B cell (primary cell): ENCODE data around the gene EXT2. TPM values are rescaled to one million over a fixed set of nuclear protein-coding genes. Genes with fewer than 3 reads are reported as not detected.

Source experiments
- ATAC-seq: fragments of 200-7000 bp; cut with Tn5 transposase; one replicate; pipeline ENCODE4 v1.10.0; 2021; ENCODE audit warnings: low read depth, mild to moderate bottlenecking, moderate number of reproducible peaks, moderate library complexity
- CTCF ChIA-PET: fragments of 350-600 bp; sonication (Branson Sonifier 250); formaldehyde crosslinking; loops from one replicate; lab custom pipeline; 2021; ENCODE audit warnings: antibody characterized with exemption, inconsistent platforms; lab: Charles Lee
- POLR2A ChIA-PET: fragments of 350-600 bp; sonication (Branson Sonifier 250); formaldehyde crosslinking; loops from one replicate; lab custom pipeline; 2021; ENCODE audit warnings: antibody characterized with exemption; lab: Charles Lee
- DNase-seq: peaks from one replicate; pipeline ENCODE4 v3.0.0; 2013
- H2AFZ ChIP-seq: 2 replicates; pipeline ENCODE4 v1.6.1; 2012; ENCODE audit warnings: mild to moderate bottlenecking, low read depth, low read length; ENCODE audit not compliant: insufficient read depth, poor library complexity, severe bottlenecking
- H3K27ac ChIP-seq, 2 donors: 1 replicate in 1 of 2; 2 replicates in 1 of 2; pipeline ENCODE4 v1.5.1; 2012 to 2013; ENCODE audit warnings: low read length in 2 of 2, mild to moderate bottlenecking in 2 of 2, moderate library complexity in 1 of 2
- H3K27me3 ChIP-seq, 4 experiments: fragments of 200-600 bp in 1 of 4; sonication (generic) in 1 of 4; replicated peaks in 1 of 4; 1 replicate in 2 of 4; 2 replicates in 2 of 4; pipeline versions ENCODE4 v1.6.1 to v1.7.0; 2013 to 2016; ENCODE audit warnings: low read length in 3 of 4, mild to moderate bottlenecking in 2 of 4, mixed read lengths in 1 of 4, moderate library complexity in 1 of 4; ENCODE audit not compliant: insufficient read depth in 4 of 4, control insufficient read depth in 3 of 4; ENCODE audit errors: control extremely low read depth in 1 of 4
- H3K36me3 ChIP-seq, 2 experiments: replicated peaks in 1 of 2; 1 replicate in 1 of 2; 2 replicates in 1 of 2; pipeline versions ENCODE4 v1.6.1 to v1.7.1; 2013; ENCODE audit warnings: low read length in 1 of 2; ENCODE audit not compliant: insufficient read depth in 2 of 2, control insufficient read depth in 1 of 2; ENCODE audit errors: control extremely low read depth in 1 of 2, extremely low read depth in 1 of 2
- H3K4me1 ChIP-seq, 2 donors: fragments of 200-600 bp in 1 of 2; sonication (generic) in 1 of 2; 1 replicate in 1 of 2; 2 replicates in 1 of 2; pipeline versions ENCODE4 v1.5.1 to v1.6.1; 2013 to 2017; ENCODE audit warnings: low read length in 2 of 2; ENCODE audit not compliant: control insufficient read depth in 2 of 2, insufficient read depth in 2 of 2
- H3K4me2 ChIP-seq: replicated peaks from 2 replicates; pipeline ENCODE3; 2012; ENCODE audit warnings: mild to moderate bottlenecking, low read depth, low read length; ENCODE audit not compliant: poor library complexity, severe bottlenecking
- H3K4me3 ChIP-seq, 5 experiments: fragments of 200-600 bp in 1 of 5; sonication (generic) in 1 of 5; 1 replicate in 3 of 5; 2 replicates in 2 of 5; pipeline versions ENCODE4 v1.5.1 to v1.7.0; 2011 to 2016; ENCODE audit warnings: low read length in 4 of 5, mild to moderate bottlenecking in 4 of 5, low read depth in 2 of 5, control low read depth in 1 of 5, moderate library complexity in 1 of 5; ENCODE audit not compliant: insufficient read depth in 1 of 5; ENCODE audit errors: control extremely low read depth in 1 of 5, extremely low read depth in 1 of 5
- H3K79me2 ChIP-seq: fragments of 200-600 bp; sonication (generic); one replicate; pipeline ENCODE4 v1.6.0; 2016; ENCODE audit warnings: low read length; ENCODE audit not compliant: control insufficient read depth, insufficient read depth
- H3K9ac ChIP-seq: fragments of 200-600 bp; sonication (generic); 2 replicates; pipeline ENCODE4 v1.6.1; 2017; ENCODE audit warnings: mild to moderate bottlenecking, low read length, moderate library complexity
- H3K9me3 ChIP-seq, 3 donors: one replicate each; pipeline versions ENCODE4 v1.6.1 to v1.7.1; 2013; ENCODE audit warnings: low read length in 2 of 3; ENCODE audit not compliant: control insufficient read depth in 2 of 3, insufficient read depth in 1 of 3; ENCODE audit errors: control extremely low read depth in 1 of 3
- H4K20me1 ChIP-seq: 2 replicates; pipeline ENCODE4 v1.6.0; 2012; ENCODE audit warnings: mild to moderate bottlenecking, low read length; ENCODE audit not compliant: insufficient read depth, control insufficient read depth, poor library complexity, severe bottlenecking
- H3K27ac Mint-ChIP-seq: one replicate; pipeline ENCODE4 v1.8.0; 2021; ENCODE audit warnings: mixed read lengths
- H3K27me3 Mint-ChIP-seq: one replicate; pipeline ENCODE4 v1.8.0; 2021; ENCODE audit warnings: mixed read lengths
- H3K4me1 Mint-ChIP-seq: one replicate; pipeline ENCODE4 v1.8.0; 2021; ENCODE audit warnings: mixed read lengths
- H3K4me3 Mint-ChIP-seq: one replicate; pipeline ENCODE4 v1.8.0; 2021; ENCODE audit warnings: mixed read lengths
- H3K9me3 Mint-ChIP-seq: one replicate; pipeline ENCODE4 v1.8.0; 2022; ENCODE audit warnings: mixed read lengths; ENCODE audit not compliant: insufficient read depth
- EZH2 ChIP-seq: IDR thresholded peaks from 2 replicates; pipeline ENCODE4 v1.6.1; 2012; ENCODE audit warnings: borderline replicate concordance, low read depth, mild to moderate bottlenecking, moderate library complexity, low read length; ENCODE audit not compliant: insufficient read depth, poor library complexity, severe bottlenecking
- WGBS: methylation state at CpG from one replicate; pipeline ENCODE4 v1.1.5; 2013; ENCODE audit warnings: missing lambda C conversion rate; ENCODE audit not compliant: insufficient coverage; 5-methylcytosine and 5-hydroxymethylcytosine counted together
- intact Hi-C: fragments of 100-400 bp; cut with micrococcal nuclease; formaldehyde crosslinking; loops from one replicate; pipeline ENCODE4 v1.10.0; 2022
- polyA plus RNA-seq: library from polyadenylated mRNA; depleted of rRNA; stranded (reverse); fragments of >200 nt; gene quantifications from 2 replicates; pipeline ENCODE4 v1.2.3, GENCODE V29; 2012
- total RNA-seq, 2 donors: library from RNA; stranded (reverse); fragments of 120-200 nt in 1 of 2; gene quantifications; 1 replicate in 1 of 2; 2 replicates in 1 of 2; pipeline versions ENCODE4 v1.2.3 to v1.2.4, GENCODE V29; 2013 to 2022
- TF ChIP-seq, protein P1 (sequence below): fragments of 200-600 bp; IDR thresholded peaks from one replicate; pipeline ENCODE4 v1.8.0; 2022; ENCODE audit warnings: antibody characterized with exemption, mild to moderate bottlenecking

Gene EXT2
- total and polyA plus RNA-seq, 2 donors (not counting 1 experiment from before 2014, with no cell fraction given) = 11.0 to 27.8 TPM

DNA sequence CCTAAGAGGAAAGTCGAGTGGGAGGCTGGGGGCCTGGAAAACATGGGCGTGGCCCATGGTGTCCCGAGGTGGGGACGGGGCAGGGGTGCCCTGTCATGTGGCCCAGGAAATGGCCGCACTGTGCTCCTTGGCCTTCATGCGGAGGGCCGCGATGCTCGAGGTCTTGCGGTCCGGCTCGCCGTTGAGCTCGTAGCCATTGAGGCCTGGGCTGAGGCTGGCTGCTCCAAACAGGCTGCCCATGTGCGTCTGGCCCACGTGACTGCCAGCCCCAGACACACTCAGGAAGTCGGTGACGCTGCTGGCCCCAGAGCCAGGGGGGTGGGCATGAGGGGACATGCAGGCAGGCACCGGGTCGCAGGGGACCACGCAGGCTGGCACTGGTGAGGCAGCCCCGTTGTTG is 169.3 kb downstream of the EXT2 start:
- H4K20me1 ChIP-seq = no peaks in the 10 kb centered on the region
- H3K79me2 ChIP-seq = no peaks in the 10 kb centered on the region
- H3K9me3 ChIP-seq = no peaks in the 10 kb centered on the region
- intact Hi-C loops = no loop called here
- no peaks in the 10 kb centered on the region for H3K4me1 Mint-ChIP-seq
- no peak overlapping the region for H2AFZ ChIP-seq
- CTCF ChIA-PET = no interaction called here
- H3K9me3 Mint-ChIP-seq = no peaks in the 10 kb centered on the region
- no peak overlapping the region for H3K9ac ChIP-seq
- no peaks in the 10 kb centered on the region for H3K36me3 ChIP-seq
- H3K27me3 Mint-ChIP-seq = peaks cover 4% of the 10 kb centered on the region
- POLR2A ChIA-PET = no interaction called here
- H3K4me3 ChIP-seq = no peak overlapping the region
- ATAC-seq = no peak
- DNase-seq = no peak
- 90% methylated on average over 17 of the region's 22 CpGs for WGBS
- no peak overlapping the region for H3K4me3 Mint-ChIP-seq
- TF ChIP-seq, protein P1, sequence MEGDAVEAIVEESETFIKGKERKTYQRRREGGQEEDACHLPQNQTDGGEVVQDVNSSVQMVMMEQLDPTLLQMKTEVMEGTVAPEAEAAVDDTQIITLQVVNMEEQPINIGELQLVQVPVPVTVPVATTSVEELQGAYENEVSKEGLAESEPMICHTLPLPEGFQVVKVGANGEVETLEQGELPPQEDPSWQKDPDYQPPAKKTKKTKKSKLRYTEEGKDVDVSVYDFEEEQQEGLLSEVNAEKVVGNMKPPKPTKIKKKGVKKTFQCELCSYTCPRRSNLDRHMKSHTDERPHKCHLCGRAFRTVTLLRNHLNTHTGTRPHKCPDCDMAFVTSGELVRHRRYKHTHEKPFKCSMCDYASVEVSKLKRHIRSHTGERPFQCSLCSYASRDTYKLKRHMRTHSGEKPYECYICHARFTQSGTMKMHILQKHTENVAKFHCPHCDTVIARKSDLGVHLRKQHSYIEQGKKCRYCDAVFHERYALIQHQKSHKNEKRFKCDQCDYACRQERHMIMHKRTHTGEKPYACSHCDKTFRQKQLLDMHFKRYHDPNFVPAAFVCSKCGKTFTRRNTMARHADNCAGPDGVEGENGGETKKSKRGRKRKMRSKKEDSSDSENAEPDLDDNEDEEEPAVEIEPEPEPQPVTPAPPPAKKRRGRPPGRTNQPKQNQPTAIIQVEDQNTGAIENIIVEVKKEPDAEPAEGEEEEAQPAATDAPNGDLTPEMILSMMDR = no peak
- no peak for TF ChIP-seq EZH2
- no peaks in the 10 kb centered on the region for H3K27me3 ChIP-seq
- H3K4me1 ChIP-seq = no peaks in the 10 kb centered on the region
- H3K27ac ChIP-seq = no peak overlapping the region
- H3K4me2 ChIP-seq = no peak overlapping the region
- H3K27ac Mint-ChIP-seq = no peak overlapping the region

DNA sequence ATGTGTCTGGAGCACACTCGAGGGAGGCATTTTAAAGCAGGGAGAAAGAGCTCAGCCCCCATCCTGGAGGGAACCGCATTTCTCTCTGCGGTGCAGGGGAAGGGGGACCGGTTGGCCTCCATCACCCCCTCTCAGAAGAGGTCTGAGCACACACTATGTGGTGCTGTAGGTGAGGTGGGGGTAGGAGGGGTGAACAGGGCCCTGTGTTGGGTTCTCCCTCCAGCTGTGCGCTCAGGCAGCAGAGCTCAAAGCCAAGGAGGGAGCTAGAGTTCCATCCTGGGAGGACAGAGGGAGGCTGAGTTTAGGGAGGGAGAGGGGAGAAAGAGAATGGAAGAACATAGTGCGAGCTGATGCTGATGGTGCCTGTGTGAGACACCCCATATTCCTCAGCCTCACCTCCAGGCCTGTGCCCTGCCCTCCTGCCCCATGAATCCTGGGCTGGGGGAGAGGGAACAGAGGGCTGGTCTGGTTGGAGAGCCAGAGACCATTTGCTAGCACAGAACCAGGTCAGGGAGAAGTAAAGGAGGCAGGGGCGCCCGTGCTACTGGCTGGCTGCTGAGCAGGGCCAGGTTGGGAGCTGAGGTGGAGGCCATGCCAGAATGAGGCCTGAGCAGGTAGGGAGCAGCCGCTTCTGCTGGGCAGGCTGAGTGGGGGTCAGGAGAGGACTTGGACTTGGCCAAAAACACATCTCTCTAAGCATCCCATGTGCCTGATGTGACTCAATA is 170.7 kb downstream of the EXT2 start:
- ATAC-seq (no peak), DNase-seq (no peak)
- ChIA-PET POLR2A (no interaction called here), CTCF (no interaction called here)
- H3K4me2 ChIP-seq = no peak overlapping the region
- no peaks in the 10 kb centered on the region for H3K36me3 ChIP-seq
- H3K27ac ChIP-seq = no peak overlapping the region
- H3K4me1 ChIP-seq = no peaks in the 10 kb centered on the region
- no peaks in the 10 kb centered on the region for H3K9me3 Mint-ChIP-seq
- H3K9ac ChIP-seq = no peak overlapping the region
- TF ChIP-seq, protein P1 = no peak
- TF ChIP-seq EZH2 = no peak
- WGBS = 77% methylated on average over 6 of the region's 9 CpGs
- H3K27me3 ChIP-seq = no peaks in the 10 kb centered on the region
- peaks cover 4% of the 10 kb centered on the region for H3K27me3 Mint-ChIP-seq
- intact Hi-C loops = no loop called here
- H3K4me3 Mint-ChIP-seq = no peak overlapping the region
- no peak overlapping the region for H3K27ac Mint-ChIP-seq
- H4K20me1 ChIP-seq = no peaks in the 10 kb centered on the region
- no peaks in the 10 kb centered on the region for H3K9me3 ChIP-seq
- no peaks in the 10 kb centered on the region for H3K4me1 Mint-ChIP-seq
- H3K79me2 ChIP-seq = no peaks in the 10 kb centered on the region
- H2AFZ ChIP-seq = no peak overlapping the region
- no peak overlapping the region for H3K4me3 ChIP-seq
